ENCODE measurements around the gene CHRNA4.

Gene CHRNA4

GRCh38 chr20:63356931-63357879 is 3.9 kb downstream of the CHRNA4 start:
- H3K27ac ChIP-seq (ENCODE audit: insufficient read depth, low read depth, low read length, poor library complexity, severe bottlenecking): no peak overlapping the region
- peaks cover 31% of the 10 kb centered on the region for H3K27me3 ChIP-seq (ENCODE audit: control insufficient read depth, insufficient read depth, low read length, poor library complexity, severe bottlenecking)
- no peaks in the 10 kb centered on the region for H3K36me3 ChIP-seq (ENCODE audit: control insufficient read depth, insufficient read depth, low read length)
- H3K9me3 ChIP-seq (ENCODE audit: control insufficient read depth, low read length): no peaks in the 10 kb centered on the region
- WGBS, 2 experiments: 86 to 87% methylated on average over 30 of the region's 30 CpGs
- H3K4me3 ChIP-seq (ENCODE audit: insufficient read depth, low read depth, low read length): no peak overlapping the region
- peaks cover 21% of the 10 kb centered on the region for H3K4me1 ChIP-seq (ENCODE audit: control insufficient read depth, insufficient read depth, low read length)

- H3K4me3 ChIP-seq (ENCODE audit: insufficient read depth, low read depth, low read length): no peak overlapping the region
- no peak overlapping the region for H3K27ac ChIP-seq (ENCODE audit: insufficient read depth, low read depth, low read length, poor library complexity, severe bottlenecking)
- no peaks in the 10 kb centered on the region for H3K9me3 ChIP-seq (ENCODE audit: control insufficient read depth, low read length)
- H3K27me3 ChIP-seq (ENCODE audit: control insufficient read depth, insufficient read depth, low read length, poor library complexity, severe bottlenecking): peaks cover 24% of the 10 kb centered on the region
- H3K4me1 ChIP-seq (ENCODE audit: control insufficient read depth, insufficient read depth, low read length): peaks cover 17% of the 10 kb centered on the region
- 94 to 95% methylated on average over 8 of the region's 8 CpGs for WGBS, 2 experiments
- H3K36me3 ChIP-seq (ENCODE audit: control insufficient read depth, insufficient read depth, low read length): no peaks in the 10 kb centered on the region
Measured at GRCh38 chr20:63356511-63356910, 4.6 kb downstream of the CHRNA4 start.

GRCh38 chr20:63355781-63356295 is 5.3 kb downstream of the CHRNA4 start:
- no peaks in the 10 kb centered on the region for H3K9me3 ChIP-seq (ENCODE audit: control insufficient read depth, low read length)
- peaks cover 17% of the 10 kb centered on the region for H3K27me3 ChIP-seq (ENCODE audit: control insufficient read depth, insufficient read depth, low read length, poor library complexity, severe bottlenecking)
- no peak overlapping the region for H3K27ac ChIP-seq (ENCODE audit: insufficient read depth, low read depth, low read length, poor library complexity, severe bottlenecking)
- H3K36me3 ChIP-seq (ENCODE audit: control insufficient read depth, insufficient read depth, low read length): no peaks in the 10 kb centered on the region
- H3K4me3 ChIP-seq (ENCODE audit: insufficient read depth, low read depth, low read length): no peak overlapping the region
- H3K4me1 ChIP-seq (ENCODE audit: control insufficient read depth, insufficient read depth, low read length): peaks cover 15% of the 10 kb centered on the region
- WGBS, 2 experiments: 91 to 95% methylated on average over 10 of the region's 11 CpGs

GRCh38 chr20:63354636-63355350 is 6.4 kb downstream of the CHRNA4 start:
- 93 to 95% methylated on average over 25 of the region's 25 CpGs for WGBS, 2 experiments
- peaks cover 6% of the 10 kb centered on the region for H3K27me3 ChIP-seq (ENCODE audit: control insufficient read depth, insufficient read depth, low read length, poor library complexity, severe bottlenecking)
- peak overlapping the region; percentile 8 for H3K27ac ChIP-seq (ENCODE audit: insufficient read depth, low read depth, low read length, poor library complexity, severe bottlenecking)
- no peaks in the 10 kb centered on the region for H3K36me3 ChIP-seq (ENCODE audit: control insufficient read depth, insufficient read depth, low read length)
- H3K4me1 ChIP-seq (ENCODE audit: control insufficient read depth, insufficient read depth, low read length): peaks cover 11% of the 10 kb centered on the region
- H3K4me3 ChIP-seq (ENCODE audit: insufficient read depth, low read depth, low read length): no peak overlapping the region
- no peaks in the 10 kb centered on the region for H3K9me3 ChIP-seq (ENCODE audit: control insufficient read depth, low read length)

GRCh38 chr20:63352811-63353221 is 8.3 kb downstream of the CHRNA4 start:
- 76 to 79% methylated on average over 12 of the region's 12 CpGs for WGBS, 2 experiments
- Histone ChIP-seq H3K36me3 (ENCODE audit: control insufficient read depth, insufficient read depth, low read length) (no peaks in the 10 kb centered on the region), H3K27ac (ENCODE audit: insufficient read depth, low read depth, low read length, poor library complexity, severe bottlenecking) (no peak overlapping the region)

GRCh38 chr20:63351811-63352591 is 9.1 kb downstream of the CHRNA4 start:
- no peaks in the 10 kb centered on the region for H3K36me3 ChIP-seq (ENCODE audit: control insufficient read depth, insufficient read depth, low read length)
- WGBS, 2 experiments: 44 to 46% methylated on average over 28 of the region's 28 CpGs
- H3K4me1 ChIP-seq (ENCODE audit: control insufficient read depth, insufficient read depth, low read length): peaks cover 11% of the 10 kb centered on the region
- H3K4me3 ChIP-seq (ENCODE audit: insufficient read depth, low read depth, low read length): no peak overlapping the region
- no peaks in the 10 kb centered on the region for H3K9me3 ChIP-seq (ENCODE audit: control insufficient read depth, low read length)
- H3K27ac ChIP-seq (ENCODE audit: insufficient read depth, low read depth, low read length, poor library complexity, severe bottlenecking): no peak overlapping the region
- H3K27me3 ChIP-seq (ENCODE audit: control insufficient read depth, insufficient read depth, low read length, poor library complexity, severe bottlenecking): no peaks in the 10 kb centered on the region

More at GRCh38 chr20:63352811-63353221, 8.3 kb downstream of the CHRNA4 start:
- no peaks in the 10 kb centered on the region for H3K27me3 ChIP-seq (ENCODE audit: control insufficient read depth, insufficient read depth, low read length, poor library complexity, severe bottlenecking)
- H3K9me3 ChIP-seq (ENCODE audit: control insufficient read depth, low read length): no peaks in the 10 kb centered on the region
- H3K4me1 ChIP-seq (ENCODE audit: control insufficient read depth, insufficient read depth, low read length): peaks cover 11% of the 10 kb centered on the region
- no peak overlapping the region for H3K4me3 ChIP-seq (ENCODE audit: insufficient read depth, low read depth, low read length)

GRCh38 chr20:63351326-63351700 is 9.8 kb downstream of the CHRNA4 start:
- Histone ChIP-seq H3K27me3 (ENCODE audit: control insufficient read depth, insufficient read depth, low read length, poor library complexity, severe bottlenecking) (no peaks in the 10 kb centered on the region), H3K4me3 (ENCODE audit: insufficient read depth, low read depth, low read length) (no peak overlapping the region), H3K9me3 (ENCODE audit: control insufficient read depth, low read length) (no peaks in the 10 kb centered on the region), H3K4me1 (ENCODE audit: control insufficient read depth, insufficient read depth, low read length) (peaks cover 11% of the 10 kb centered on the region), H3K27ac (ENCODE audit: insufficient read depth, low read depth, low read length, poor library complexity, severe bottlenecking) (no peak overlapping the region), H3K36me3 (ENCODE audit: control insufficient read depth, insufficient read depth, low read length) (no peaks in the 10 kb centered on the region)
- 86 to 88% methylated on average over 12 of the region's 12 CpGs for WGBS, 2 experiments

GRCh38 chr20:63350597-63351325 is 10.4 kb downstream of the CHRNA4 start:
- H3K36me3 ChIP-seq (ENCODE audit: control insufficient read depth, insufficient read depth, low read length): no peaks in the 10 kb centered on the region
- peaks cover 11% of the 10 kb centered on the region for H3K4me1 ChIP-seq (ENCODE audit: control insufficient read depth, insufficient read depth, low read length)
- 82 to 86% methylated on average over 43 to 46 of the region's 46 CpGs for WGBS, 2 experiments
- no peaks in the 10 kb centered on the region for H3K9me3 ChIP-seq (ENCODE audit: control insufficient read depth, low read length)
- H3K27me3 ChIP-seq (ENCODE audit: control insufficient read depth, insufficient read depth, low read length, poor library complexity, severe bottlenecking): no peaks in the 10 kb centered on the region
- H3K27ac ChIP-seq (ENCODE audit: insufficient read depth, low read depth, low read length, poor library complexity, severe bottlenecking): no peak overlapping the region
- H3K4me3 ChIP-seq (ENCODE audit: insufficient read depth, low read depth, low read length): no peak overlapping the region

GRCh38 chr20:63350196-63350595 is 11.0 kb downstream of the CHRNA4 start:
- Histone ChIP-seq H3K4me1 (ENCODE audit: control insufficient read depth, insufficient read depth, low read length) (peaks cover 11% of the 10 kb centered on the region), H3K27ac (ENCODE audit: insufficient read depth, low read depth, low read length, poor library complexity, severe bottlenecking) (no peak overlapping the region), H3K4me3 (ENCODE audit: insufficient read depth, low read depth, low read length) (no peak overlapping the region), H3K27me3 (ENCODE audit: control insufficient read depth, insufficient read depth, low read length, poor library complexity, severe bottlenecking) (no peaks in the 10 kb centered on the region), H3K36me3 (ENCODE audit: control insufficient read depth, insufficient read depth, low read length) (no peaks in the 10 kb centered on the region), H3K9me3 (ENCODE audit: control insufficient read depth, low read length) (no peaks in the 10 kb centered on the region)
- WGBS, 2 experiments: 92% methylated on average over 33 of the region's 33 CpGs

All from ectodermal cell (in vitro differentiated cells).